Embryonic facial prominence (tissue), 1 donor: ENCODE measurements around the gene MINK1.

Experiments
- DNase-seq: peaks from one replicate; pipeline ENCODE4 v3.0.0-alpha.2; 2016; ENCODE audit errors: extremely low spot score

MINK1 gene

DNA sequence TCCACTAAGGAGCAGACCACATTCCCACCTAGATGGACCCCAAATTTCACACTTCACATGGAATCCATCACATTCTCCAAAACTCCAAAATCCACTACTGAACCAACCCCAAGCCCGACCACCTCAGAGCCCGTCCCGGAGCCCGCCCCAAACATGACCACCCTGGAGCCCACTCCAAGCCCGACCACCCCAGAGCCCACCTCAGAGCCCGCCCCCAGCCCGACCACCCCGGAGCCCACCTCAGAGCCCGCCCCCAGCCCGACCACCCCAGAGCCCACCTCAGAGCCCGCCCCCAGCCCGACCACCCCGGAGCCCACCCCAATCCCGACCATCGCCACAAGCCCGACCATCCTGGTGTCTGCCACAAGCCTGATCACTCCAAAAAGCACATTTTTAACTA lies 100.5 kb downstream of the MINK1 start:
- no peak for DNase-seq

DNA sequence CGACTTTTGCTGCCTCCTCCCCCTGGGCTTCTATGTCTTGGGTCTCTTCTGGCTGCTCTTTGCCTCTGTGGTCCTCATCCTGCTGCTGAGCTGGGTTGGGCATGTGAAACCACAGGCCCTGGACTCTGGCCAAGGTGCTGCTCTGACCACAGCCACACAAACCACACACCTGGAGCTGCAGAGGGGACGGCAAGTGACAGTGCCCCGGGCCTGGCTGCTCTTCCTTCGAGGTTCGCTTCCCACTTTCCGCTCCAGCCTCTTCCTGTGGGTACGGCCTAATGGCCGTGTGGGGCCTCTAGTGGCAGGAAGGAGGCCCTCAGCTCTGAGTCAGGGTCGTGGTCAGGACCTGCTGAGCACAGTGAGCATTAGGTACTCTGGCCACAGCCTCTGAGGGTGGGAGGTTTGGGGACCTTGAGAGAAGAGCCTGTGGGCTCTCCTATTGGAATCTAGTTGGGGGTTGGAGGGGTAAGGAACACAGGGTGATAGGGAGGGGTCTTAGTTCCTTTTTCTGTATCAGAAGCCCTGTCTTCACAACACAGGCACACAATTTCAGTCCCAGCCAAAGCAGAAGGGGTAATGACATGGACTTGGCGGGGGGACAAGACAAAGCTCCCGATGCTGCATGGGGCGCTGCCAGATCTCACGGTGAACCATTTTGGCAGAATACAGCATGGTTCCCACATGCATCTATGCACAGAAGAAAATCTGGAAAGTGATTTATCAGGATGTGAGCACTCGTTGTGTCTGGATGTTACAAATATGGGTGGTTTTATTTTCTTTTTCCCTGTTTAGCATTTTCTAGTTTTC lies 101.2 kb downstream of the MINK1 start:
- DNase-seq = no peak

DNA sequence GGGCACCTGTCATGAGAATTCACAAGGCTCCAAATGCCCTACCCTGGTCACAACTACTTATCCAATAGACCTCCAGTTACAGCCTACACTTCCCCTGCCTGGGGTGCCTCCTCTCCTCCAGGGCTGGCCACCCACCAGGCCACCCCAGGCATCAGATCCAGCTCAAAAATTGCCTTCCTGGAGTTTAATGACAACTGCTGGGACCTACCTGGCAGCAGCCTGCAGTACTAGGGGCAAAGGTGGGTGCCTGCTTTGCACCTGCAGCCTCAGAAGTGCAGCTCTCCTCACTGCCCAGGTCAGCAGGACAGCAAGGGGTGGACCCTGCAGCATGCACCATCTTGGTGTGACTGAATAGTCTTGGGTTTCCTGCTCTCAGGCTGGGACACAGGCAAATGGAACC lies 102.5 kb downstream of the MINK1 start:
- DNase-seq = no peak

DNA sequence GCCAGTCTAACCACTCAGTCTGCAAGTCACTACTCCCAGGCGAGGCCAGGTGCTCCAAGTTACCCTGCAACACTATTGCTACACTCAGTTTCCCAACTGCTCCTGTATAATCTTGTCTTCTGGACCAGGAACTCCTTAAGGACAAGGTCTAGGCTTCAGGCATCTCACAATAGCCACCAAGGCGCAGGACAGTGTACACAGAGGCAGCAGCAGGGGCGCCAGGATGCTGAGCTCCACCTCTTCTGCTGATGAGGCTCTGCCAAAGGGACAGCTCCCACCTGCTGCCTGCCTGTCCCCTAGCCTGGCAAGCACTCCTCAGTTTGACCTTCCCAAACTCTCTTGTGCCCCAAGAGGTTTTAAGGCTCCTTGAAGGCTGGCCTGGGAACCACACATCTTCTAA lies 103.3 kb downstream of the MINK1 start:
- DNase-seq = no peak

DNA sequence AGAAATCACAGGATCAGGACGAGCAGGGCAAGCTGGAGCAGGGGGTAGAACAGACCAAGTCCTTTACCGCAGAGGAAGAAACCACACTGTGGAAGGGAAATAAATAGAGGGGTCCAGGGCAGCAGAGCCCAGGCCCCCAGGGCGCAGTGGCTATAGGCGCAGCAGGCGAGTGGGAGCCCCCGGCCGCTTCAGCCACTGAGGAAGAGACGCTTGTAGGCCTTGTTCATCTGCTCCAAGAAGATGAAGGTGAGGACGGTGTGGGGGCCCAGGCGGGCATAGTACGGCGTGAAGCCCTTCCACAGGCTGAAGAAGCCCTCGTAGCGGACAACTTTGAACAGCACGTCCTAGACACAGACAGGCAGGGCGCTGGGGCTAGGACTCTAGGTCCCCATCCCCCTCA lies 104.4 kb downstream of the MINK1 start:
- no peak for DNase-seq

DNA sequence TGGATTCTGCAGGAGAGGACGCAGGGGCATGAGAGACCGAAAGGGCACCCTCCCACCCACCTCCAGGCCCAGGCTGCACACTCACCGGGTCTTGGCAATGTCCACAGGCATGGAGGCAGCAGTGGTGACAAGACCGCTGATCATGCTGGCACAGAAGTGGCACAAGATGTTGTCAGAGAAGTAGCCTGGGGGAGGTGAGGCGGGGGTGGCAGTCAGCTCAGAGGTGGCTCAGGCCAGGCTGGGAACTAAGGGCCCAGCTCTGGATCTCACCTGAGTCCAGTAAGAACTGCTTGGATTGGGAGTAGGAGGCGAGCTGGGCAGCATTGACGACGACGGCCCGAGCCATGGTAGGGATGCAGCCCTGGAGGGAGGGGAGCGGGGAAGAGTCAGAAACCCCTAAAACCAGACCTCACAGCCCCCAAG lies 104.9 kb downstream of the MINK1 start:
- DNase-seq = no peak

DNA sequence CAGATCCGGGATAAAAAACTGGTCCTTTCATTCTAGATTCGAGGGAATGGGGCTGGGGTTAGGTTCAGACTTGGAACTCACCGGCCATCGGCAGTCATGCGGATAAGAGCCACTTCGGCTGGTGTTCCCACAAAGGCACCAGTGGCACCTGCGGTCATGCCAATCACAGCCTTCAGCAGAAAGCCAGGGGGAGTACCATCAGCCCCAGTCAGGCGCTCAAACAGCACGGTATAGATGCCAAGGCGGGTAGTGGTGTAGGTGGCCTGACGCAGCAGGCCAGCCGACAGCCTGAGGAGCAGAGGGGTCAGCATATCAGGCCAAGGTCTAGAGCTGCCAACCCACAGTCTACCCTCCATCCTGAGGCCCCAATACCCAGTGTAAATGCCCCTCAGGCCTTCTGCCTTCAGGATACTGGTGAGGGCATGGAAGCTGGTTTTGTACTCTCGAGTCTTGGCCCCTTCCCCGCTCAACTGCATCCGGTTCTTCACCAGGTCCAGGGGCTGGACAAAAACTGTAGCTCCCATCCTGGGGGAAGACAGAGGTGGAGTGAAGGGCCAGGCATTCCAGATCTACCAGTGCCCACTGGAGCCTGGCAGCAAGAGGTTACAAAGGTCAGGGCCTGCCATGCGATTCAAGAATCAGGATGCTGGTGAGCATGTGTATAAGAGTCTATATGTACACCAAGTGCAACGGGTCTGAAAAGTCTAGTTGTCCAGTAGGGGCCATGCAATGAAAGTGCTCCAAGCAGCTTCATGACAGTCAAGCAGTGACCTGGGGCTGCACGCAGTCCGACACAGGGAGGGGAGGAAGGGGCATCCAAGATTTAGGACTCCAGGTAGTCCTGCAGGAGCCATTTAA lies 105.8 kb downstream of the MINK1 start:
- no peak for DNase-seq

DNA sequence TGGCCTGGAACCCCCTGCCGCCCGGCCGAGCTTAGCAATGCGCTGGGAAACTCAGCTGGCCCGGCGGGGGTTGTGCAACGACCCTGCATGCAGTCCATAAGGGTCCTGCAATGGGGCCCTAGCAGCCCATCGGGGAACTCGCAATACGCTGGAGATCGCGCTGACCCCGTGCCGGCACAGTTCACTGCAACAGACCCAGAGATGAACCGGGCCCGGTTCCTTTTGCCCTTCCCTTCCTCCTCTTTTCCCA lies 106.3 kb downstream of the MINK1 start:
- DNase-seq = no peak

DNA sequence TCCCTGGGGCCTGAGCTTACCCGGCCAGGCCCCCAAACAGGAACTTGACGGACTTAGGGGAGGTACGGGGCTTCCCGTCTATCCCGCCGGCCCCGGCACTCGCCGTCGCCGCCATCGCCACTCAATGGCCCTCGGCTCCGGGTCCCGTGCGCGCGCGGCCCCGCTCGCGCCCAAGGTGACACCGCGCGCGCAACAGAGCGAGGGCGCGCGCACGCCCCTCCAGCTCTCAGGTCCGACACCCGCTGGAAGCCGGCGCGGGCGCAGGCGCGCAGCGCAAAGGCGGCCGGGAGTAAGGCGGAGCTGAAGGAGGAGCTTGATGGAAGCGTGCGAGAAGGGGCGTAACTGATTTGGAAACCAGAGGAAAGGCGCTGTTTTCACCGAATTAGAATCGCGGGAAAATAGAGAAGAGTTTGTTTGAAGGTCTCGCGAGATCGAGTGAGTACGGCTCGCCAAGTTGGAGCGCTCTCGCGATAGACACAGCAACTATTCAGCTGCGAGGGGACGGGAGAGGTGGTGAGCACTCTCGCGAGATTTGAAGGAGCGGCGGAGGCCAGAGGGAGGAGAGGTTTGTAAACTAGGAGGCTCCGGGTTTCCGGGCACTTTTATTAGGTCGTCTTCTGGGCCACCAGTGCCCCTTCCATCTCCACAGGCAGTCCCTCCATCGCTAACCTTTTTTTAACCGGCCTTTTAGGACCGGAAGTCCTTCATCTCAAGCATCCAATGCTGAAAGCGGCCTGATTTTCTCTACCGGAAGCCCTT lies 106.8 kb downstream of the MINK1 start, which contains the start of the genes RNF167 and SLC25A11:
Gene RNF167, plus strand, starts transcription at position 473 of the 759 bp plus-strand sequence. CDS start 642 bp downstream, outside the sequence.
Gene SLC25A11, minus strand, starts transcription at position 251 of the 759 bp plus-strand sequence. Its CDS starts 136 bp downstream, at position 115.
- peak; percentile 100 for DNase-seq

DNA sequence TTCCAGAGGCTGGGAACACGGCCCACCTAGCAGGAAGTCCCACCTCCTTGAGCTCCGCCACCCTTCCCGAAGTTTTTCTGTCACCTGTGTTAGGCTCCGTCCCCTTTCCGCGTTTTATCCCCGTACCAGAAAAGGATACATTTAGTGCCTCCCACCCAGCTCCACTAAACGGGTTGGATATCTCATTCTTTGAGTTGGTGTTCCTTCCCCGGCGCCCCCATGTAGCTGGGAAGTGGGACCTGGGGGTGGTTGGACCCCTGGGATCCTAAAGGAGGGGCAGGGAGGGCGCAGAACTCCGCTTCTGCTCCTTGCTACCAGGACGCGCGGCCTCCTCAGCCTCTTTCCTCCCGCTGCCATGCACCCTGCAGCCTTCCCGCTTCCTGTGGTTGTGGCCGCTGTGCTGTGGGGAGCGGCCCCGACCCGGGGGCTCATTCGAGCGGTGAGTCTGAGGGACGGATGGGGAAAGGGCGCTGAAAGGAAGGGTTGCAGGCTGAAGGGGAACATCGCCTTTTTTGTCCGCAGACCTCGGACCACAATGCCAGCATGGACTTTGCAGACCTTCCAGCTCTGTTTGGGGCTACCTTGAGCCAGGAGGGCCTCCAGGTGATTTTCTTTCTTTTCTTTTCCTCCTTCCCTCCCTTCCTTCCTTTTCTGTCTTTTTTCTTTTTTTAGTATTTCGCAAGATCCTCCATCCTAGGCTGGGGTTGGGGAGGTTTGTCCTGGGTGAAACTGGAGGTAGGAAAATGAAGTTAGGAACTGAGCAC lies 107.6 kb downstream of the MINK1 start:
- DNase-seq = no peak

DNA sequence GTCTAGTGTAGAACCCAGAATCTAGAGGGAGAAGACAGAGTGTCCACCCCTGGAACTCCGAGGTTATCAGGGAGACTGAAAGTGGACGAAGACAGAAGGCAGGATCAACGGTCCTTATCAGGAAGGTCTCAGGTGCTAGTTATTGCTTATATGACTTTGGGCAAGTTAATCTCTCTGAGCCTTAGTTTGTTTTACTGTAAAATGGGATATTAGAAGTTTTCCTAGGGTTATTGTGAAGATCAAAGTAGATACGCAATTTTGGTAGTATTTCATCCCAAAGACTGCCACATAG lies 108.1 kb downstream of the MINK1 start:
- no peak for DNase-seq

DNA sequence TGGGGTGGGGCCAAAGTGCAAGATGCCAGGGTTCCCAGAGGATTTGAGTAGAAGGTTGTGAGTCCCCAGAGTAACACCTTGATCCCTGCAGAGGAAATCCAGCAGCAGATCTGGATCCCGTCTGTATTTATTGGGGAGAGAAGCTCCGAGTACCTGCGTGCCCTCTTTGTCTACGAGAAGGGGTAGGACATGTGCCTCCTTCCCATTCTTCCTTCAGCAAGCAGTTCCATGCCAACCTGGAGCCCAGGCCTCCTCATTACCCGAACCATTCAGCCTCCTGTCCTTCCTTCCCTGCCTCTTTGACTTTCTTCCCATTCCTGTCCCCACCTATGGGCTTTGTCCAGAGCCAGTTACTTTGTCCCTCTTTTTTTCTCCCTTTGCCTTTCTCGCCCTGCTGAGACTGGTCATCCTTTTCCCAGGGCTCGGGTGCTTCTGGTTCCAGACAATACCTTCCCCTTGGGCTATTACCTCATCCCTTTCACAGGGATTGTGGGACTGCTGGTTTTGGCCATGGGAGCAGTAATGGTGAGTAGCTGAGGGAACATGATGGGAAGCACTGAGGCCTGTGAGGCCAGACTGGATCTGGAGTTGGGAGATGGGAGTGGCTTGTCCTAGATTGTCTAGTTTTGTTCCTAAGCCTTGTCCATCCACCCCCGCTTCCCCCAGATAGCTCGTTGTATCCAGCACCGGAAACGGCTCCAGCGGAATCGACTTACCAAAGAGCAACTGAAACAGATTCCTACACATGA lies 109.8 kb downstream of the MINK1 start:
- no peak for DNase-seq

DNA sequence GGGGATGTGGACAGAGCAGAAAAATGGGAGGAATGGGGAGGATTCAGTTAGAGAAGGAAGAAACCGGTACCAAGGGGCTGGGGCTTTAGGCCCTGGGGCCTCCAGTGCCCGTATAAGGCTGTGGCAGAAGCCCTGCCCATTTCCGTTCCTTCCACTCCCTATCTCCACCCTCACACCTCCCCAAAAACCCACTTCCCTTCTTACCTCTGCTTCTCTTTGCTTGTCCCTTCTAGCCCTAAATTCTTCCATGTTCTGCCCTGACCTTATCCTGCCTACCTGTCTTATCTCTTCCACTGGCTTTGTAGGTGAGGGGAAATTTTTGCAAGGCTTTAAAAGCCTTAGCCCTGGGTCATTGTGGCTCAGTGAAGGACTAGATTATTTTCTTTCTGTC lies 111.0 kb downstream of the MINK1 start:
- no peak for DNase-seq

DNA sequence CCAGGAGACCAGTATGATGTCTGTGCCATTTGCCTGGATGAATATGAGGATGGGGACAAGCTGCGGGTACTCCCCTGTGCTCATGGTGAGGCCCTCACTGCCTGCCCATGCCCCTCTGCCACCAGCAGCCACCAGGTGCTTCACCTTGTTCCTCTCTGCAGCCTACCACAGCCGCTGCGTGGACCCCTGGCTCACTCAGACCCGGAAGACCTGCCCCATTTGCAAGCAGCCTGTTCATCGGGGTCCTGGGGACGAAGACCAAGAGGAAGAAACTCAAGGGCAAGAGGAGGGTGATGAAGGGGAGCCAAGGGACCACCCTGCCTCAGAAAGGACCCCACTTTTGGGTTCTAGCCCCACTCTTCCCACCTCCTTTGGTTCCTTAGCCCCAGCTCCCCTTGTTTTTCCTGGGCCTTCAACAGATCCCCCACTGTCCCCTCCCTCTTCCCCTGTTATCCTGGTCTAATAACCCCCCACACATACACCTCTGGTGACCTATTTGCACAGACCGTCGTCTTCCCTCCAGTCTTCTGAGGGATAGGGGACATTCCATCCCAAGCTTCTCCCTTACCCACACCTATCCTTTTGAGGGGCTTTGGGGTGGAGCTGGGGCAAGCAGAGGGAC lies 111.5 kb downstream of the MINK1 start:
- no peak for DNase-seq

DNA sequence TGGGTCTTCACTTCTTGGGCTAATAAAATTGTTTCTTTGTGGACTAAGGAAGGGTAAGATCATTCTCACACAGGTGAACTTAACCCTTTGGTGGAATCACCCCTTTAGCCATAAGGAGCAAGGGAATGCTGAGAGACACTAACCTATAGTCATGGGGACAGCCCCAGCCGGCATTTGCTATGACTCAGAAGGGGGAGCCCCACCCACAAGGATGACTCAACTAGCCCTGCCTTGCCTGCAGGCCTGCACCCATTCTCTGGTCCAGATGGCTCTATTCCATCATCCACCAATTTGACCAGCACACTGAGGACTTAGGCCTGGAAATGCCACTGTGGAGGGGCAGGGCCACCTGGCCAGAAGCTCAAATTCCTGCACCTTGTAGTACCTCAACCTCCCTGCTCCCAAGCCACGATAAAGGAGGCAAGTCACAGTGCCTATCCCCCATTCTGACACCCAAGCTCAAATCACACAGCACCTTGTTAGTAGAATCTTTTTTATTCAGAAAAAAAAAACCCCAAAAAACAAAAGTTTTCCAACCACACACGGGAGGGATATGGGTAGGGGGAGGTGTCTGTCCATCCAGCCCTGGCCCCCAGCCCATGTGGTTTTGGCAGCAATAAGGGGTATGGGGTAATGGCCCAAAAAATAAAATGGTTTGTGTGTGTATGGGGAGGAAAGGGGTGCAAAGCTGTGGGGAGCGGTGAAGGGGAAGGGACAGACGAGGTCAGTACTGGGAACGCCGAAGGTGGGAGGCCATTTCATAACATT lies 112.2 kb downstream of the MINK1 start:
- DNase-seq = no peak

DNA sequence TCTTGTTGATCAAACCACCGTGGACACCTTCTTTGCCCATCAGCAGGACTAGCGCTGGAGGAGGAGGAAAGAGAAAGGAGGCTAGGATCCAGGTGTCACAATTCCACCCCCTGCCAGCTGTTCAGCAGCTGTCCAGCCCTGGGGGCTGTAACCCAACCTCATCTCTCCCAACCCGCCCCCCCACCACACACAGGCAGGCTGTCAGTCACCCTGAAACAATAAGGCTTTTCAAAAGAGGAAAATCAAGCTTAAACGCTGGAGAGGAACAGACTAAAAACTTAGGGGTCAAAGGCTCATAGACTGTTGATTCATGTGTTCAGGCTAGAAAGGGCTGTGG lies 112.8 kb downstream of the MINK1 start:
- no peak for DNase-seq

DNA sequence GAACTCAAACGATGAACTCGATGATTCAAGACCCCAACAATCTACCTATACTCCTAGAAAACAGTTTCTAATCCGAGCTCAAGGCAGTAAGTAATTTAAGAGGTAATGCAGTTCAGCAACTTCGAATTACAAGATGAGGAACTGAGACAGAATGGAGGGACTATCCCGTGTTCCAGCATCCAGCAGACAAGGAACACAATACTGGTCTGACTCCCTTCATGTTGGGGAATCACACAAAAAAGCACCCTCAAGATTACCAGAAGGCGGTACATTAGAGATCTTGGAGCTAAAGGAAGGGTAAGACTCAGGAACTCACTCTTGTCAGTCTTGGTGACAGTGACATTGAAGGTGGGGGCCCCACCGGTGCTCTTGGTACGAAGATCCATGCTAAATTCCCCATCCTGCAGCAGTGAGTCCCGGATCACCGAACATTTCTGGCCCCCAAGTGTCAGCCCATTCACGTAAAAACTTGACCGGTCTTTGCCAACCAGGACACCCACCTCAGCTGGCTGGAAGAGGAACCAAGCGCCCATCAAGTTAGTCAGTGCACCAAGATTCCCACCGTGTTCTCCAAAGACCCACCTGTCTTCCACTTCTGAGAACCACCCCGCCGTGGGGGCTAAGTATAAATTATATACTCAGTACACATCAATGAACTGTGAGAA lies 113.3 kb downstream of the MINK1 start:
- DNase-seq = no peak

DNA sequence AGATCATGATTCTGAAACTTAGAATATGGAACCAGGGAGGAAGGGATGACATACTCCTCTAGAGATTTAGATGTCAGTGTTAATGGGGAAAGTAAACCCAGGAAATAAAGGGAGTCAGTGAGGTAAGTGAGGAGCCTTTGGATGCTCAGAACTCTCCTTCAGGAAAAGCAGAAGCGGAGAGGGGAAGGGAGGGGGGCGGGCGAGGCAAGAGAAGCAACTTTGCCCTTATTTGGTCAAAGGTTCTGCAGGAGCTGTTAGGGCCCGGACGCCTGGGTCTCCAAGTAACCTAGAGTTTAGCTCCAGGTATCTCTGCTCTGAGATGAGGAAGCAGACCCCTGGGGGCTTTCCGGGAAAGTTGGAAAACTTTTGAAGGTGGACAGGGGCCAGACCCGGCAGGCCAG lies 113.9 kb downstream of the MINK1 start:
- no peak for DNase-seq
